ENCODE data around the gene RAN. TPM values are rescaled to one million over a fixed set of nuclear protein-coding genes. Genes with fewer than 3 reads are reported as not detected.
"Not testable (repeated sequence)": the region's sequence is repeated elsewhere in the genome, so short reads cannot be mapped to it uniquely, and the experiment has no call there.

The RAN gene
- total RNA-seq, 1 experiment from 2014 or later = 1,538 TPM

DNA sequence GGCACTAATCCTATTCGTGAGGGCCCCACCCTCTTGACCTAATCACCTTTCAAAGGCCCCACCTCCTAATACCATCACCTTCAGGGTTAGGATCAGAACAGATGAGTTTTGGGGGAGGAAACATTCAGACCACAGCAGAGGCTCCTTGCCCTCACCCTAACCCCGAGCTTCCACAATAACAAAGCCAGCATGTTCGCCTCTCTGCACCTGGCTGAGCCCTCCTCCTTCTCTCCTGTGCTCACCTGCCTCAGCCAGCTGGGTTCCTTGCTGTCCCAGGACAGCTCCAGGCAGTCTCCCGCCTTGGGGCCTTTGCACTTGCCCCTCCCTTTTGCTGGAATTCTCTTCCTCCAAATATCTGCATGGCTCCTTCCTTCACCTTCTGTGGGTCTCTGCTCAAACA is 9.7 kb upstream of the RAN start:
- no TSS peak for BruUV-seq (replicated peaks)
- peaks cover 3% of the 10 kb centered on the region for H3K9me3 Mint-ChIP-seq (ENCODE audit: low read depth, unreplicated experiment)
- no peak for DNase-seq
- H3K4me1 Mint-ChIP-seq (ENCODE audit: low read depth, unreplicated experiment) = no peaks in the 10 kb centered on the region
- TF ChIP-seq, protein P1, sequence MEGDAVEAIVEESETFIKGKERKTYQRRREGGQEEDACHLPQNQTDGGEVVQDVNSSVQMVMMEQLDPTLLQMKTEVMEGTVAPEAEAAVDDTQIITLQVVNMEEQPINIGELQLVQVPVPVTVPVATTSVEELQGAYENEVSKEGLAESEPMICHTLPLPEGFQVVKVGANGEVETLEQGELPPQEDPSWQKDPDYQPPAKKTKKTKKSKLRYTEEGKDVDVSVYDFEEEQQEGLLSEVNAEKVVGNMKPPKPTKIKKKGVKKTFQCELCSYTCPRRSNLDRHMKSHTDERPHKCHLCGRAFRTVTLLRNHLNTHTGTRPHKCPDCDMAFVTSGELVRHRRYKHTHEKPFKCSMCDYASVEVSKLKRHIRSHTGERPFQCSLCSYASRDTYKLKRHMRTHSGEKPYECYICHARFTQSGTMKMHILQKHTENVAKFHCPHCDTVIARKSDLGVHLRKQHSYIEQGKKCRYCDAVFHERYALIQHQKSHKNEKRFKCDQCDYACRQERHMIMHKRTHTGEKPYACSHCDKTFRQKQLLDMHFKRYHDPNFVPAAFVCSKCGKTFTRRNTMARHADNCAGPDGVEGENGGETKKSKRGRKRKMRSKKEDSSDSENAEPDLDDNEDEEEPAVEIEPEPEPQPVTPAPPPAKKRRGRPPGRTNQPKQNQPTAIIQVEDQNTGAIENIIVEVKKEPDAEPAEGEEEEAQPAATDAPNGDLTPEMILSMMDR (IDR thresholded peaks at IDR 0.05; ENCODE audit: unreplicated experiment) = no peak
- H3K27me3 Mint-ChIP-seq (ENCODE audit: unreplicated experiment) = no peaks in the 10 kb centered on the region
- CTCF ChIA-PET = no interaction called here
- H3K36me3 Mint-ChIP-seq (ENCODE audit: insufficient read depth, unreplicated experiment) = no peaks in the 10 kb centered on the region
- no peak overlapping the region for H3K4me3 Mint-ChIP-seq (ENCODE audit: low read depth, unreplicated experiment)
- no peak overlapping the region for H3K27ac Mint-ChIP-seq (ENCODE audit: unreplicated experiment)
- intact Hi-C loops (cut with micrococcal nuclease; ENCODE audit: unreplicated experiment) = no loop called here

DNA sequence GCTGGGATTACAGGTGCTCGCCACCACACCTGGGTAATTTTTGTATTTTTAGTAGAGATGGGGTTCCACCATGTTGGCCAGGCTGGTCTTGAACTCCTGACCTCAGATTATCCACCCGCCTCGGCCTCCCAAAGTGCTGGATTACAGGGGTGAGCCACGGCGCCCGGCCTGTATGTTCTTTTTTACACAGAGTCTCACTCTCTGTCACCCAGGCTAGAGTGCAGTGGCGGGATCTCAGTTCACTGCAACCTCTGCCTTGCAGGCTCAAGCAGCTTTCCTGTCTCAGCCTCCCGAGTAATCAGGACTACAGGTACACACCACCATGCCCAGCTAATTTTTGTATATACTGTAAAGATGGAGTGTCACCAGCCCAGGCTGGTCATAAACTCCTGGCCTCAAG is 9.1 kb upstream of the RAN start:
- H3K4me3 Mint-ChIP-seq (ENCODE audit: low read depth, unreplicated experiment); H3K27me3 Mint-ChIP-seq (ENCODE audit: unreplicated experiment); H3K4me1 Mint-ChIP-seq (ENCODE audit: low read depth, unreplicated experiment); H3K9me3 Mint-ChIP-seq (ENCODE audit: low read depth, unreplicated experiment); CTCF ChIA-PET; BruUV-seq (replicated peaks); H3K36me3 Mint-ChIP-seq (ENCODE audit: insufficient read depth, unreplicated experiment); H3K27ac Mint-ChIP-seq (ENCODE audit: unreplicated experiment); DNase-seq; intact Hi-C loops (cut with micrococcal nuclease; ENCODE audit: unreplicated experiment): not testable (repeated sequence)

DNA sequence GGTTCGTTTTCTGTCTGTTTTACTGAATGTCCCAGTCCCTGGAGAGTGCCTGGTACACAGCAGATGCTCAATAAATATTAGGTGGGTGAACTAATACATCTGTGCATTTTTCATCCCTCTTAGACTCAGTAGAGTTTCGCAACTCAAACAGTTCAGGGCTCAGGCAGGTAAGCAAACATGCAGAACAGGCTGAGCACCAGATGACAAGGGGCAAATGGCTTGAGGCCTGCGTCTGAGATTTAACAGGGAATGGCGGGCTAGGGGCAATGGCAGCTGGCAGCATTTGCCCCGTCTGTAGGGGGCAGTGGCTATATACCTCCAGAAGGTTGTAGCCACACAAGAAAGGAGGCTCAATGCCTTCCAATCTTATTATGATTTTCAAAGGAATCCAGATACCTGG is 8.6 kb upstream of the RAN start:
- Mint-ChIP-seq H3K27ac (ENCODE audit: unreplicated experiment) (no peak overlapping the region), H3K4me1 (ENCODE audit: low read depth, unreplicated experiment) (no peaks in the 10 kb centered on the region), H3K36me3 (ENCODE audit: insufficient read depth, unreplicated experiment) (no peaks in the 10 kb centered on the region), H3K9me3 (ENCODE audit: low read depth, unreplicated experiment) (peaks cover 3% of the 10 kb centered on the region), H3K27me3 (ENCODE audit: unreplicated experiment) (no peaks in the 10 kb centered on the region), H3K4me3 (ENCODE audit: low read depth, unreplicated experiment) (no peak overlapping the region)
- BruUV-seq (replicated peaks) = no TSS peak
- intact Hi-C loops (cut with micrococcal nuclease; ENCODE audit: unreplicated experiment) = no loop called here
- CTCF ChIA-PET = no interaction called here
- DNase-seq = peak; percentile 18
- TF ChIP-seq, protein P1 (IDR thresholded peaks at IDR 0.05; ENCODE audit: unreplicated experiment) = no peak

DNA sequence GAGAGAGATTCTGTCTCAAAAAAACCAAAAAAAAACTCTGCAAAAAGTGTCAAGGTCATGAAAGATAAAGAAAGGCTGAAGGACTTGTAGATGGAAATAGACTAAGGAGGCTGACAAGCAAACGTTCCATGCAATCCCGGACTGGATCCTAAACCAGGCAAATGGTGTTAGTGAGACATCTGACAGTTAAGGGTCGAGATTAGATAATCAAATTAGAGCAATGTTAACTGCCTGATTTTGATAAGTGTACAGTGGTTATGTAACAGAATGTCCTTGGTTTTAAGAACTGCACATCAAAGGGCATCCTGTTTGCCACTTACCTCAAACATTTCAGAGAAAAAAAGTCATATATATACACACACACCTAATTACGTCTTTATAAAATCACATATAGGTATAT is 3.5 kb upstream of the RAN start:
- CTCF ChIA-PET = interaction anchor here (0.7 kb wide), 1 partner anchor 30 kb away, joined by 4 read pairs; no protein-coding TSS in a partner anchor
- intact Hi-C loops (cut with micrococcal nuclease; ENCODE audit: unreplicated experiment) = no loop called here
- Mint-ChIP-seq H3K4me1 (ENCODE audit: low read depth, unreplicated experiment) (peaks cover 18% of the 10 kb centered on the region), H3K9me3 (ENCODE audit: low read depth, unreplicated experiment) (no peaks in the 10 kb centered on the region), H3K27ac (ENCODE audit: unreplicated experiment) (no peak overlapping the region), H3K36me3 (ENCODE audit: insufficient read depth, unreplicated experiment) (peaks cover 29% of the 10 kb centered on the region), H3K4me3 (ENCODE audit: low read depth, unreplicated experiment) (no peak overlapping the region), H3K27me3 (ENCODE audit: unreplicated experiment) (no peaks in the 10 kb centered on the region)
- TF ChIP-seq, protein P1 (IDR thresholded peaks at IDR 0.05; ENCODE audit: unreplicated experiment) = no peak
- no peak for DNase-seq
- BruUV-seq (replicated peaks) = no TSS peak

DNA sequence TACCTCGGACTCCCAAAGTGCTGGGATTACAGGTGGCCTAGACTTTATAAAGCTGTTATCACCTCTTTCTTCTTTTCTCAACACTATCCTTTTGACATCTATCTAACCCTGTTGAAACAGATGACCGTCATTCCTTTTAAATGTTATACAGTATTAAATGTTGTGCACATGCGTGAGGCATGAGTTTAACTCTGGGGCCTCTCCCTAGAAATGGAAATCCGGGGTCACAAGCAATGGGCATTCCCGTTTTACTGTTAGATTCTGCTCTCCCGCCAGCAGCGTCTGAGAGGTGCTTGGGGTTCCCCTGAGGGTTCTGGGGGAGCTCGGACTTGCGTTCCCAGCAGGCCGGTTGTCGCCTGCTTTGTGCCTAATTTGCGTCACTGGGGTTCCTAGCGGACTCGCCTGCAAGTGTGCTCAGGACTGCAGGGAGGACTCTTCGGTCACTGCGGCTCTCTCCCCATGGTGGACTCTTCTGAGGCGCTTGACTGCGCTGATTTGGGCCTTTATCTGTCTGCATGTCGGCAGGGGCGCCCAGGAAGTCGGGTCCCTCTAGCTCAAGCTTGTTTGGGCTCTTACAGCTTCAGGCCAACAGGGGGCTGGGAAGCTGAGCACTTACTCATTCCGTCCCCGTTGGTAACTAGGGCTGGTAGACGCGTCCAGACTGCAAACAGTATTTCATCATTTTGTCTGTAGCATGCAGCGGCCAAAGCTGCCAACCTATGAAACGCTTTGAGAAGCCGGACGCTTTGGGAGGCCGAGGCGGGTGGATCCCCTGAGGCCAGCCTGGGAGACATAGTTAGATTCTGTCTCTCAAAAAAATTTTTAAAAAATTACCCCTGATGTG is 1.2 kb upstream of the RAN start:
- peak overlapping the region; percentile 93 for H3K4me3 Mint-ChIP-seq (ENCODE audit: low read depth, unreplicated experiment)
- DNase-seq = peak; percentile 84
- CTCF ChIA-PET = interaction anchor here (0.7 to 1.4 kb wide), 9 partner anchors 21 to 262 kb away, joined by 3 to 9 read pairs (median 3); no protein-coding TSS in a partner anchor
- TF ChIP-seq, protein P1 (IDR thresholded peaks at IDR 0.05; ENCODE audit: unreplicated experiment) = peak; percentile 72
- H3K36me3 Mint-ChIP-seq (ENCODE audit: insufficient read depth, unreplicated experiment) = peaks cover 52% of the 10 kb centered on the region
- intact Hi-C loops (cut with micrococcal nuclease; ENCODE audit: unreplicated experiment) = loop anchor here (2.0 to 10.0 kb wide), 3 partner anchors 20 to 1656 kb away; partner anchors contain the start of gene STX2
- peak overlapping the region; percentile 94 for H3K27ac Mint-ChIP-seq (ENCODE audit: unreplicated experiment)
- H3K27me3 Mint-ChIP-seq (ENCODE audit: unreplicated experiment) = no peaks in the 10 kb centered on the region
- TSS peak; percentile 86 for BruUV-seq (replicated peaks)
- peaks cover 35% of the 10 kb centered on the region for H3K4me1 Mint-ChIP-seq (ENCODE audit: low read depth, unreplicated experiment)
- H3K9me3 Mint-ChIP-seq (ENCODE audit: low read depth, unreplicated experiment) = no peaks in the 10 kb centered on the region
